ENCODE measurements around the gene LRMDA. TPM values are rescaled to one million over a fixed set of nuclear protein-coding genes. Genes with fewer than 3 reads are reported as not detected.

Gene LRMDA
- total and polyA plus RNA-seq, 10 of the 15 experiments (the other 5 are each of a cell fraction or from before 2014, with no cell fraction given), result 0.07 to 0.54 (median 0.29) TPM; not detected in 4

DNA sequence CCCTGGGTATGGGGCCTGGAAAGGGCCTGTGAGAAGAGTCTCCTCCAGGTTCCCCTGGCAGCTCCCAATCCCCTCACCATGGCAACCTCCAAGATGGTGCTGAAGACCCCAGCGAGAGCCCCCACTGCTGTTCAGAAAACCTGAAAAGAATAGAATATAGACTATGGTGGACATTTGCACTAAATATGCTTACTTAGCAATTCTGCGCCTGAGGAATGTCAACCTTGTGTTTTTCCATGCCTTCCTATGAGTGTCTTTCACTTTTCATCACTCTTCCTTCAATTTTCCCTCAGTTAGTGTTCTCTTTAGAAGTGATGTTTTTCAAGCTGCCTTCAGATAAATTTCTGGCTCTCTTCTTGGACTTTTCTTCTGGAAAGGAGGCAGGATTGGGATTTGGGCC lies 589.2 kb downstream of the LRMDA start:
- WGBS (ENCODE audit: insufficient coverage, insufficient replicate concordance, low lambda C conversion rate, missing lambda C conversion rate), result 11% methylated on average over 2 of the region's 2 CpGs
- ChIA-PET CTCF (interaction anchor here (0.6 to 1.7 kb wide), 2 partner anchors 16 to 76 kb away, joined by 3 read pairs; no protein-coding TSS in a partner anchor), POLR2A (no interaction called here)

More for the DNA sequence above, 589.2 kb downstream of the LRMDA start:
- H3K36me3 ChIP-seq (ENCODE audit: control insufficient read depth in 2 of 2, insufficient read depth in 2 of 2, low read length in 1 of 2), result no peaks in the 10 kb centered on the region
- no peak overlapping the region for H3K4me3 ChIP-seq
- FAIRE-seq, result no peak
- in situ Hi-C loops (cut with MboI) (no loop called here), intact Hi-C loops (cut with micrococcal nuclease; ENCODE audit: unreplicated experiment) (loop anchor here (10.0 kb wide), 1 partner anchor 56 kb away; no protein-coding TSS in a partner anchor)
- H3K27ac ChIP-seq (ENCODE audit: control insufficient read depth, insufficient read depth), result no peak overlapping the region
- H3K27me3 ChIP-seq (replicated peaks in 1 of 2; ENCODE audit: control insufficient read depth in 2 of 2, insufficient read depth in 2 of 2, low read length in 1 of 2), result no peaks in the 10 kb centered on the region; a peak in 1 of 4 replicates
- no peak overlapping the region for H2AFZ ChIP-seq (ENCODE audit: control insufficient read depth, low read depth, low read length)
- H3K9ac ChIP-seq (ENCODE audit: control insufficient read depth, insufficient read depth, low read length), result no peak overlapping the region
- H3K79me2 ChIP-seq (ENCODE audit: control insufficient read depth, insufficient read depth, low read length), result no peaks in the 10 kb centered on the region
- RAD21 ChIA-PET (ENCODE audit: unreplicated experiment), result no interaction called here
- TF ChIP-seq, protein P1, sequence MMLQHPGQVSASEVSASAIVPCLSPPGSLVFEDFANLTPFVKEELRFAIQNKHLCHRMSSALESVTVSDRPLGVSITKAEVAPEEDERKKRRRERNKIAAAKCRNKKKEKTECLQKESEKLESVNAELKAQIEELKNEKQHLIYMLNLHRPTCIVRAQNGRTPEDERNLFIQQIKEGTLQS (IDR thresholded peaks at IDR 0.05; ENCODE audit: borderline replicate concordance, extremely low read depth, low read depth, low read length), result no peak
- TF ChIP-seq ASH2L (IDR thresholded peaks at IDR 0.05; ENCODE audit: borderline replicate concordance, low read depth) (no peak), SIX5 (IDR thresholded peaks at IDR 0.05; ENCODE audit: low read depth, low read length, severe bottlenecking) (no peak), CTCF (IDR thresholded peaks at IDR 0.05 in 2 of 3, conservative IDR thresholded peaks at IDR 0.05 in 1 of 3; ENCODE audit: control insufficient read depth in 2 of 3, extremely low read depth in 1 of 3, insufficient read depth in 1 of 3, low read depth in 3 of 3, low read length in 3 of 3) (no peak), BRCA1 (IDR thresholded peaks at IDR 0.05; ENCODE audit: low read depth, low read length) (no peak), SREBF1 (IDR thresholded peaks at IDR 0.05; ENCODE audit: low read length) (no peak), BHLHE40 (IDR thresholded peaks at IDR 0.05; ENCODE audit: borderline replicate concordance in 1 of 2, low read depth in 2 of 2, low read length in 1 of 2) (no peak), CHD2 (IDR thresholded peaks at IDR 0.05; ENCODE audit: borderline replicate concordance, low read depth, low read length) (no peak), BCLAF1 (IDR thresholded peaks at IDR 0.05) (no peak), MYC (IDR thresholded peaks at IDR 0.05; ENCODE audit: insufficient read depth, insufficient read length, insufficient replicate concordance, low read length, severe bottlenecking) (no peak), SMAD5 (IDR thresholded peaks at IDR 0.05; ENCODE audit: low read depth) (no peak), CEBPB (IDR thresholded peaks at IDR 0.05; ENCODE audit: borderline replicate concordance in 1 of 2, low read depth in 2 of 2, low read length in 2 of 2) (no peak)
- H3K4me1 ChIP-seq (ENCODE audit: control insufficient read depth, insufficient read depth, low read length), result no peaks in the 10 kb centered on the region
- H3K9me3 ChIP-seq (replicated peaks; ENCODE audit: control insufficient read depth, insufficient read depth, low read length), result no peaks in the 10 kb centered on the region
- H4K20me1 ChIP-seq (ENCODE audit: control insufficient read depth, insufficient read depth), result no peaks in the 10 kb centered on the region
- no TSS peak for BruUV-seq (replicated peaks)
- no peak for ATAC-seq
- no peak overlapping the region for H3K4me2 ChIP-seq (ENCODE audit: control insufficient read depth, insufficient read depth)
- SMC1A ChIA-PET (ENCODE audit: uncharacterized antibody, unreplicated experiment), result interaction anchor here (1.4 to 1.5 kb wide), 2 partner anchors 8 to 11 kb away, joined by 4 to 5 read pairs; no protein-coding TSS in a partner anchor
- DNase-seq (ENCODE audit: low read depth, low spot score), result no peak

Measured in GM12878 (cell line).